ENCODE data around the gene GPRC5C. TPM values are rescaled to one million over a fixed set of nuclear protein-coding genes. Genes with fewer than 3 reads are reported as not detected.

The GPRC5C gene
- total RNA-seq, 3 donors from 2014 or later (not counting 1 experiment from before 2014, with no cell fraction given) = 0.26 to 0.60 (median 0.29) TPM

DNA sequence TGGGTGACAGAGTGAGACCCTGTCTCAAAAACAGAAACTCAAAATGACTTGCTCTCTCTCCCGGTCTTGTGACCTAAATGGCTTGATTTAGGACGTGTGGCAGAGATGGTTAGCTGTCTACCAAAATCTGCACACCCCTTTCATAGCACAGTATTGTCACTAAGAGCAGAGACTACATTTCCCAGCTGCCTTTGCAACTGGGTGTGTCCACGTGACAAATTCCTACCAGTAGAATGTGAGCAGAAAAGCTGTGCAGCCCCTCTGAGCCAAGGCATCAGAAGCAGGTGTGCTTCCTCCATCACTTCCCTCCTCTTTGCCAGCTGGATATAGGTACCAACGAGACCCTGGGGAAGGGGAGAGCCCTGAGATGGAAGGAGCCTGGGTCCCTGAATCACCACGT, 39.0 kb upstream of the GPRC5C start:
- Histone ChIP-seq H3K9me3 (ENCODE audit: control insufficient read depth, insufficient read depth, low read length) (no peaks in the 10 kb centered on the region), H3K27me3 (ENCODE audit: control insufficient read depth, insufficient read depth, low read length) (no peaks in the 10 kb centered on the region), H3K36me3 (ENCODE audit: control insufficient read depth, insufficient read depth, low read length) (no peaks in the 10 kb centered on the region), H3K27ac (ENCODE audit: low read length) (no peak overlapping the region), H3K4me3 (ENCODE audit: low read length) (no peak overlapping the region), H3K4me1 (ENCODE audit: control insufficient read depth, insufficient read depth, low read length) (peaks cover 3% of the 10 kb centered on the region)
- Mint-ChIP-seq H3K27ac (no peak overlapping the region), H3K9me3 (no peaks in the 10 kb centered on the region), H3K4me3 (no peak overlapping the region), H3K4me1 (peaks cover 6 to 10% of the 10 kb centered on the region in 2 donors), H3K27me3 (ENCODE audit: low read depth in 2 of 2) (peaks cover 0 to 6% of the 10 kb centered on the region in 2 donors), H3K36me3 (no peaks in the 10 kb centered on the region)
- TF ChIP-seq, protein P1, sequence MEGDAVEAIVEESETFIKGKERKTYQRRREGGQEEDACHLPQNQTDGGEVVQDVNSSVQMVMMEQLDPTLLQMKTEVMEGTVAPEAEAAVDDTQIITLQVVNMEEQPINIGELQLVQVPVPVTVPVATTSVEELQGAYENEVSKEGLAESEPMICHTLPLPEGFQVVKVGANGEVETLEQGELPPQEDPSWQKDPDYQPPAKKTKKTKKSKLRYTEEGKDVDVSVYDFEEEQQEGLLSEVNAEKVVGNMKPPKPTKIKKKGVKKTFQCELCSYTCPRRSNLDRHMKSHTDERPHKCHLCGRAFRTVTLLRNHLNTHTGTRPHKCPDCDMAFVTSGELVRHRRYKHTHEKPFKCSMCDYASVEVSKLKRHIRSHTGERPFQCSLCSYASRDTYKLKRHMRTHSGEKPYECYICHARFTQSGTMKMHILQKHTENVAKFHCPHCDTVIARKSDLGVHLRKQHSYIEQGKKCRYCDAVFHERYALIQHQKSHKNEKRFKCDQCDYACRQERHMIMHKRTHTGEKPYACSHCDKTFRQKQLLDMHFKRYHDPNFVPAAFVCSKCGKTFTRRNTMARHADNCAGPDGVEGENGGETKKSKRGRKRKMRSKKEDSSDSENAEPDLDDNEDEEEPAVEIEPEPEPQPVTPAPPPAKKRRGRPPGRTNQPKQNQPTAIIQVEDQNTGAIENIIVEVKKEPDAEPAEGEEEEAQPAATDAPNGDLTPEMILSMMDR (IDR thresholded peaks at IDR 0.05) = no peak
- intact Hi-C loops (cut with micrococcal nuclease) = no loop called here
- DNase-seq = no peak
- no peak for ATAC-seq
- WGBS (ENCODE audit: insufficient coverage) = 81% methylated on average over 4 of the region's 5 CpGs

DNA sequence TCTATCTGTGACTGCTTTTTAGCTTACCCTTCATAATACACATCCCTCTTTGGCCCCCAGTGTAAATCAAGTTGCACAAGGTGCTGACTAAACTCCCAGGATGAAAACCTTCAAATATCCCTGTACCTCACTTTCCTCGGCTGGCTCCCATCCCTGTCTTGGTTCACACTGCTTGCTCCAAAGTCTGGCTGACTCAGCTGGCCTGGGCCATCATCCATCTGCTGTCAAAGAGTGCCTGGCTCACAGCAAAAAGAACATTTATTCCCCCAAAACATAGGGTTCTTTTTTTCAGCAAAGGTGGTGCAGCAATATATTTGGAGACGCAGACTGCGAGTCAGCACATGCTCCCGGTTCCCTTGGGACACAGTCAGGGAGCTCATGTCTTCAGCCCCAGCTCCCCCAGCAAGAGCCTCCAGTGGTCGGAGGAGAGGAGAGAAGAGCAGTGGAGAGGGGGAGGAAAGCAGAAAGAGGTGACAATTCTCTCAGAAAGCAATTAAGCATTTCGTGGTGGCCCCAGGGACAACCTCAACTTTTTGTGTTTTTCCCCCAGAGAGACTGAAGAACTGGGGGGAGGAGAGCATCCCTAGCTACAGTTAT, 38.4 kb upstream of the GPRC5C start:
- no peaks in the 10 kb centered on the region for H3K36me3 Mint-ChIP-seq

DNA sequence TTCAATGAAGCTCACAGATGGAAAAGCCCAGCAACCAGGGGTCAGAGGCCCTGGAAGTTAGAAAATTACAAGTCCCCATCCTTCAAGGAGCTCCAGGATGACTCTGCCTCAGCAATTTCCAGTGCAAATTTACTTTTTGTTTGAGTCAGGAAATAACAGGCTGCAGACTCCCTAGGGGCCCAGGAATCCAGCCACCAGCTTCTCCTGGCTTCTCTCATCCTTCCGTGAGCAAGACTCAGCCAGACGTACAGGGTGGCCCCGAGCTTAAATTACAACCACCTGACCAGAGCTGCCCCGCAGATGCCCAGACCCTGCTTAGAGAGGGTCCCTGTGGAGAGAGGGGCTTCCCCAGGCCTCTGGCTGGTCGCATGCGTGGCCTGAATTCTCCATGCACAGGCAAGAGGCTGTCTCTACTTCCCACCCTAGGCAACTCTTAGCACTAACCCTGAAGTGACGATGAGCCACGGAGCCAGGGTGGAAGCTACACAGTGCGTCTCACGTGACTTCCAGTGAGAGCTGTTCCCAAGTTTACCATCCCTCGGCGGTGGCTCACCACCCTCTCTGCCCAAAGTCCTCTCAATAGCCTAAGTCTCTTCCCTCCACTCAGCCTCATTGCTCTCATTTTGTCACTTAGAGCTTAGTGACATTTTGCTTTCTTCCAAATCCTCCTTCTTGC, 37.5 kb upstream of the GPRC5C start:
- H3K9me3 Mint-ChIP-seq = no peaks in the 10 kb centered on the region
- TF ChIP-seq, protein P1 (IDR thresholded peaks at IDR 0.05) = no peak
- DNase-seq (no peak), ATAC-seq (no peak)
- 95% methylated on average over 12 of the region's 12 CpGs for WGBS (ENCODE audit: insufficient coverage)
- peaks cover 0 to 6% of the 10 kb centered on the region in 2 donors for H3K27me3 Mint-ChIP-seq (ENCODE audit: low read depth in 2 of 2)
- peaks cover 6 to 10% of the 10 kb centered on the region in 2 donors for H3K4me1 Mint-ChIP-seq
- Histone ChIP-seq H3K27me3 (ENCODE audit: control insufficient read depth, insufficient read depth, low read length) (no peaks in the 10 kb centered on the region), H3K4me1 (ENCODE audit: control insufficient read depth, insufficient read depth, low read length) (peaks cover 3% of the 10 kb centered on the region), H3K4me3 (ENCODE audit: low read length) (no peak overlapping the region), H3K9me3 (ENCODE audit: control insufficient read depth, insufficient read depth, low read length) (no peaks in the 10 kb centered on the region), H3K27ac (ENCODE audit: low read length) (no peak overlapping the region), H3K36me3 (ENCODE audit: control insufficient read depth, insufficient read depth, low read length) (no peaks in the 10 kb centered on the region)
- no peak overlapping the region for H3K4me3 Mint-ChIP-seq
- H3K36me3 Mint-ChIP-seq = no peaks in the 10 kb centered on the region
- intact Hi-C loops (cut with micrococcal nuclease) = no loop called here
- H3K27ac Mint-ChIP-seq = no peak overlapping the region

More for the DNA sequence above, 38.4 kb upstream of the GPRC5C start:
- no peak for DNase-seq
- WGBS (ENCODE audit: insufficient coverage) = 56% methylated on average over 6 of the region's 6 CpGs
- H3K4me1 Mint-ChIP-seq = peaks cover 6 to 10% of the 10 kb centered on the region in 2 donors
- intact Hi-C loops (cut with micrococcal nuclease) = no loop called here
- Histone ChIP-seq H3K36me3 (ENCODE audit: control insufficient read depth, insufficient read depth, low read length) (no peaks in the 10 kb centered on the region), H3K4me1 (ENCODE audit: control insufficient read depth, insufficient read depth, low read length) (peaks cover 3% of the 10 kb centered on the region), H3K27ac (ENCODE audit: low read length) (no peak overlapping the region), H3K27me3 (ENCODE audit: control insufficient read depth, insufficient read depth, low read length) (no peaks in the 10 kb centered on the region), H3K9me3 (ENCODE audit: control insufficient read depth, insufficient read depth, low read length) (no peaks in the 10 kb centered on the region), H3K4me3 (ENCODE audit: low read length) (no peak overlapping the region)
- no peaks in the 10 kb centered on the region for H3K9me3 Mint-ChIP-seq
- no peak for ATAC-seq
- TF ChIP-seq, protein P1 (IDR thresholded peaks at IDR 0.05) = no peak
- H3K27me3 Mint-ChIP-seq (ENCODE audit: low read depth in 2 of 2) = peaks cover 0 to 6% of the 10 kb centered on the region in 2 donors
- no peak overlapping the region for H3K4me3 Mint-ChIP-seq
- no peak overlapping the region for H3K27ac Mint-ChIP-seq
